GM12878 (cell line): ENCODE data around the gene ZNF44. TPM values are rescaled to one million over a fixed set of nuclear protein-coding genes. Genes with fewer than 3 reads are reported as not detected.

ENCODE experiments used
- ATAC-seq: fragments of 200-7000 bp; cut with Tn5 transposase; 3 replicates; pipeline ENCODE4 v1.9.1; 2020; ENCODE audit warnings: mild to moderate bottlenecking, moderate library complexity
- Bru-seq: library from RNA; stranded (reverse); fragments of 400-500 nt; gene quantifications from one replicate; lab custom pipeline; 2021; lab: Mats Ljungman, UMichigan
- BruChase-seq, 2 experiments: library from RNA; stranded (reverse); fragments of 400-500 nt; gene quantifications; one replicate each; lab custom pipeline; 2021; lab: Mats Ljungman, UMichigan
- BruUV-seq: library from RNA; stranded (reverse); fragments of 400-500 nt; replicated peaks from 2 replicates; lab custom pipeline; 2021; lab: Mats Ljungman, UMichigan
- CTCF ChIA-PET: fragments of 300-600 bp; sonication (Branson Sonifier 250); formaldehyde crosslinking; extraction: SDS; loops from one replicate; lab custom pipeline; 2021; ENCODE audit warnings: inconsistent platforms; lab: Yijun Ruan, JAX
- POLR2A ChIA-PET: fragments of 350-600 bp; formaldehyde crosslinking; extraction: SDS; loops from one replicate; lab custom pipeline; 2021; ENCODE audit warnings: inconsistent platforms; lab: Charles Lee
- RAD21 ChIA-PET: fragments of 300-600 bp; sonication (Branson Sonifier 250); formaldehyde crosslinking; loops from one replicate; lab custom pipeline; 2023; ENCODE audit warnings: antibody characterized with exemption; ENCODE audit not compliant: unreplicated experiment; lab: Charles Lee
- SMC1A ChIA-PET: fragments of 300-600 bp; sonication (Branson Sonifier 250); formaldehyde crosslinking; loops from one replicate; lab custom pipeline; 2023; ENCODE audit not compliant: unreplicated experiment, uncharacterized antibody; lab: Charles Lee
- DNase-seq: peaks from one replicate; pipeline ENCODE4 v3.0.0-alpha.2; 2011; ENCODE audit warnings: low read depth, low spot score
- FAIRE-seq: peaks from 3 replicates; lab custom pipeline; 2011; peaks lifted over from hg19 to GRCh38; lab: Jason Lieb, UNC
- H2AFZ ChIP-seq: 2 replicates; pipeline ENCODE4 v1.6.0; 2011; ENCODE audit warnings: low read depth, low read length, control low read depth; ENCODE audit not compliant: control insufficient read depth
- H3K27ac ChIP-seq: 2 replicates; pipeline ENCODE4 v1.5.1; 2011; ENCODE audit warnings: control low read depth; ENCODE audit not compliant: control insufficient read depth, insufficient read depth
- H3K27me3 ChIP-seq, 2 experiments: replicated peaks in 1 of 2; 2 replicates each; pipeline versions ENCODE4 v1.6.0 to v1.6.1; 2011; ENCODE audit warnings: low read length in 1 of 2; ENCODE audit not compliant: control insufficient read depth in 2 of 2, insufficient read depth in 2 of 2
- H3K36me3 ChIP-seq, 2 experiments: 2 replicates each; pipeline ENCODE4 v1.5.1; 2011; ENCODE audit warnings: low read length in 1 of 2; ENCODE audit not compliant: control insufficient read depth in 2 of 2, insufficient read depth in 2 of 2
- H3K4me1 ChIP-seq: 2 replicates; pipeline ENCODE4 v1.6.1; 2011; ENCODE audit warnings: mild to moderate bottlenecking, low read length, moderate library complexity, mixed read lengths; ENCODE audit not compliant: control insufficient read depth, insufficient read depth
- H3K4me2 ChIP-seq: 2 replicates; pipeline ENCODE4 v1.6.0; 2011; ENCODE audit warnings: control low read depth; ENCODE audit not compliant: control insufficient read depth, insufficient read depth
- H3K4me3 ChIP-seq: fragments of 200-600 bp; sonication (generic); 2 replicates; pipeline ENCODE4 v1.5.1; 2016
- H3K79me2 ChIP-seq: 2 replicates; pipeline ENCODE4 v1.6.0; 2011; ENCODE audit warnings: low read length; ENCODE audit not compliant: control insufficient read depth, insufficient read depth
- H3K9ac ChIP-seq: 2 replicates; pipeline ENCODE4 v1.8.0; 2011; ENCODE audit warnings: low read length, control low read depth, mixed read lengths; ENCODE audit not compliant: control insufficient read depth, insufficient read depth
- H3K9me3 ChIP-seq: replicated peaks from 3 replicates; pipeline ENCODE4 v1.5.1; 2011; ENCODE audit warnings: mild to moderate bottlenecking, low read length; ENCODE audit not compliant: control insufficient read depth, insufficient read depth
- H4K20me1 ChIP-seq: 2 replicates; pipeline ENCODE4 v1.6.0; 2011; ENCODE audit not compliant: control insufficient read depth, insufficient read depth
- NFYA ChIP-seq: IDR thresholded peaks from 2 replicates; pipeline ENCODE4 v1.6.1; 2011; ENCODE audit warnings: low read depth, mild to moderate bottlenecking, low read length, improper control_type of control experiment, borderline replicate concordance
- NR2C2 ChIP-seq: IDR thresholded peaks from 2 replicates; pipeline ENCODE4 v1.6.1; 2011; ENCODE audit warnings: borderline replicate concordance, low read depth; ENCODE audit not compliant: control insufficient read depth, insufficient read length
- RBBP5 ChIP-seq: fragments of 200-600 bp; sonication (generic); conservative IDR thresholded peaks from 2 replicates; pipeline ENCODE4 v1.6.1; 2016
- SPI1 ChIP-seq: IDR thresholded peaks from 2 replicates; pipeline ENCODE4 v1.6.1; 2011; ENCODE audit warnings: low read depth, mild to moderate bottlenecking, low read length, moderate library complexity, borderline replicate concordance; ENCODE audit not compliant: insufficient read depth
- WGBS: methylation state at CpG from one replicate; pipeline ENCODE4 v1.1.6; 2016; ENCODE audit warnings: low lambda C conversion rate; ENCODE audit not compliant: insufficient replicate concordance, insufficient coverage; ENCODE audit errors: missing lambda C conversion rate; 5-methylcytosine and 5-hydroxymethylcytosine counted together
- in situ Hi-C: fragments of 300-500 bp; cut with MboI; formaldehyde crosslinking; loops from 9 replicates; pipeline ENCODE4 v1.14.3; 2018; ENCODE audit warnings: mixed read lengths
- intact Hi-C: fragments of 100-400 bp; cut with micrococcal nuclease; formaldehyde crosslinking; loops from one replicate; pipeline ENCODE4 v1.14.2; 2022; ENCODE audit not compliant: unreplicated experiment
- long read RNA-seq, 2 experiments: library from polyadenylated mRNA; unstranded; transcript quantifications; one replicate each; pipeline ENCODE4 v2.0.0, GENCODE V29; 2019 to 2020
- polyA minus RNA-seq, 3 experiments: library from RNA; depleted of rRNA, polyadenylated mRNA; stranded (reverse); fragments of >200 nt; gene quantifications; 2 replicates each; pipeline ENCODE4 v1.2.3, GENCODE V29; 2011
- polyA plus RNA-seq, 11 experiments: library from polyadenylated mRNA; depleted of rRNA in 4 of 11; unstranded in 6 of 11; stranded (reverse) in 5 of 11; fragments of >200 nt; fragmentation: Nextera tagmentation in 4 of 11; fragmentation: Illumina TruSeq in 1 of 11; extraction: Ambion mirVana in 4 of 11; extraction: Trizol in 1 of 11; gene quantifications; 1 replicate in 1 of 11; 2 replicates in 10 of 11; pipeline versions ENCODE4 v1.2.1 to v1.2.3, GENCODE V29; 2011 to 2016; ENCODE audit warnings: inconsistent platforms in 2 of 11, missing spikeins in 2 of 11, low read depth in 1 of 11
- total RNA-seq, 4 experiments: library from RNA; depleted of rRNA in 3 of 4; stranded (reverse); fragments of >200 nt in 3 of 4; fragmentation: Illumina TruSeq in 1 of 4; extraction: Trizol in 1 of 4; gene quantifications; 2 replicates each; pipeline versions ENCODE4 v1.2.1 to v1.2.3, GENCODE V29; 2013 to 2021
- TF ChIP-seq, protein P1 (sequence below): fragments of 450-650 bp; IDR thresholded peaks from 2 replicates; pipeline ENCODE4 v1.6.1; 2014; ENCODE audit warnings: mild to moderate bottlenecking
- TF ChIP-seq, protein P2 (sequence below): IDR thresholded peaks from 2 replicates; pipeline ENCODE4 v1.6.1; 2011; ENCODE audit warnings: mild to moderate bottlenecking, low read depth, low read length, moderate library complexity; ENCODE audit not compliant: insufficient replicate concordance
- TF ChIP-seq, protein P3 (sequence below): fragments of 450-650 bp; IDR thresholded peaks from 2 replicates; pipeline ENCODE4 v1.6.1; 2016; ENCODE audit warnings: mild to moderate bottlenecking
- TF ChIP-seq, protein P4 (sequence below): IDR thresholded peaks from 2 replicates; pipeline ENCODE4 v1.6.1; 2012; ENCODE audit warnings: mild to moderate bottlenecking, low read depth, low read length

The ZNF44 gene
- total RNA-seq (2013; cell fraction: nucleolus; rRNA removed) = 33.3 and 35.4 TPM in 2 replicates
- total RNA-seq (2014; rRNA removed) (3.8 and 4.3 TPM in 2 replicates), total RNA-seq (2014; rRNA removed; fragmentation: Illumina TruSeq; extraction: Trizol) (7.2 and 7.4 TPM in 2 replicates), total RNA-seq (2021) (4.4 and 5.5 TPM in 2 replicates), polyA plus RNA-seq (2011; rRNA removed) (11.3 and 16.4 TPM in 2 replicates), polyA plus RNA-seq (2014; fragmentation: Illumina TruSeq; extraction: Trizol) (6.0 and 7.9 TPM in 2 replicates), polyA plus RNA-seq (2014; fragmentation: Nextera tagmentation; extraction: Ambion mirVana) (1 to 10 TPM; 4.0 to 4.5 TPM), polyA plus RNA-seq (2014; rRNA removed) (2.7 and 3.7 TPM in 2 replicates), polyA plus RNA-seq (2016; fragmentation: Nextera tagmentation; extraction: Ambion mirVana) (1 to 10 TPM; 5.3 to 7.3 TPM), polyA minus RNA-seq (2011; rRNA and poly(A)+ RNA removed) (8.7 and 11.3 TPM in 2 replicates), Bru-seq, nascent RNA (percentile 88 among the genes with signal in this experiment), BruChase-seq, experiment 1, labeled RNA remaining after a 6-hour chase (percentile 91 among the genes with signal in this experiment), BruChase-seq, experiment 2, labeled RNA remaining after a 2-hour chase (percentile 94 among the genes with signal in this experiment)
- polyA plus RNA-seq (2011; ENCODE audit: low read depth) = 2.8 TPM
- 6.3 and 6.8 TPM in 2 replicates for polyA plus RNA-seq (2011; cell fraction: cytosol; rRNA removed)
- polyA plus RNA-seq (2011; cell fraction: nucleus; rRNA removed) = 10.5 and 12.7 TPM in 2 replicates
- 4.4 and 5.1 TPM in 2 replicates for polyA plus RNA-seq (2012)
- polyA minus RNA-seq (2011; cell fraction: cytosol; rRNA and poly(A)+ RNA removed) = 3.9 and 5.6 TPM in 2 replicates
- polyA minus RNA-seq (2011; cell fraction: nucleus; rRNA and poly(A)+ RNA removed) = 6.2 and 11.2 TPM in 2 replicates
- long read RNA-seq, experiment 1, partial matches to known transcripts = 0 of 2 reads
- long read RNA-seq, experiment 1, other reads (novel, unspliced or antisense) = 1 of 2 reads
- long read RNA-seq, experiment 2, transcript ZNF44-203 (5 exons, 2,706 nt) = minor isoform, 7 of 60 reads
- long read RNA-seq, experiment 2, transcript ZNF44-202 (4 exons, 2,119 nt) = major isoform, 24 of 60 reads
- long read RNA-seq, experiment 2, partial matches to known transcripts = 4 of 60 reads
- long read RNA-seq, experiment 2, other reads (novel, unspliced or antisense) = 24 of 60 reads

DNA sequence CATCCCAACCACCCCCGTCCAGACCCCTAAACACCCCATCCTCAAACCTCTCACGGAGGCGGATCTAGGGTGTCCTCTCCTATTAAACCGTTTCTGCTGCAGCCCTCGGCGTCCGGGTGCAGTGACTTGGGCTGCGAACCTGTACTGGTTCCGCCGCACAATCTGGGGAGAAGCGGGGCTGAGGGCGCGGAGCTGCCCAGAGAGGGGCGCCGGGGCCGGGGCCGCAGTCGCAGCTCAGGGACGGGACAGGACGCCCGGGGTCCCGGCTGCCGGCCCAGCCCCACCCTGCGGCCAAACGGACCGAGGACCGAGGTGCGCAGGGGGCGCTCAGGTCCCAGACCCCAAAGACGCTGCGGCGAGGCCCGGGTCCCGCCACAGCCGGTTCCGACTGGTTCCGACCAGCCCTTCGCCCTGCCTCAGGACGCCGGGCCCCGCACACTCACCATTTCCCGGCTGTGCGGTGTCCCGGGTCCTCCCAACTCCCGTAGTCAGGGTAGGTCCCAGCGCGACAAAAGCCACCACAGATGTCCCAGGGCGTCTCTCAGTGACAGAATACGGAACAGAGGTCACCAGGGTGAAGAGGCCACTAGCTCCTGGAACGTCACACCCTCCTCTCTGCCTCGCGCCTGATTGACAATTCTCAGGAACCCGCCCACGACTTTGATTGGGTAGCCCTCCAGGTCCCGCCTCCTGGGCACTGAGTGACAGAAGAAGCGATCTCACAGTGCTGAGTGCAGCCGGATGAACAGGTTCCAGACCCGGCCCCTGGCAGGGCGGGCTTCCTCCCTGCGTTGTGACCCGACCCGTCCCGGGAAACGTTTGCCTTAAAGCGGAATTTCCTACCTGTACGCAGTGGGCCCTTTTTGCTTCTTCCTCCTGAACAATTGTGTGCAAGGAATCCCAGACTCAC is at the start of gene ZNF44:
ZNF44 (minus strand) TSS at position 635 of the 910 bp plus-strand sequence; CDS start at position 446, 189 bp downstream.
- Histone ChIP-seq H3K79me2 (peaks cover 22% of the 10 kb centered on the region), H3K4me1 (0 out of 2 replicates have a peak, but pooled peaks cover 5% of the 10 kb centered on the region), H3K36me3 (0 out of 4 replicates have a peak, but pooled peaks cover 0 to 3% of the 10 kb centered on the region in 2 experiments), H2AFZ (peak within 1 kb of the TSS; percentile 94), H3K27me3 (no peaks in the 10 kb centered on the region), H4K20me1 (no peaks in the 10 kb centered on the region), H3K9ac (peak within 1 kb of the TSS; percentile 89), H3K4me3 (peak within 1 kb of the TSS; percentile 82), H3K9me3 (peaks cover 1% of the 10 kb centered on the region; the same call in 1 of the 3 replicates), H3K4me2 (peak within 1 kb of the TSS; percentile 75), H3K27ac (peak within 1 kb of the TSS; percentile 88)
- ChIA-PET SMC1A (no interaction called here), POLR2A (interaction anchor here (0.6 to 1.7 kb wide), 3 partner anchors 39 to 71 kb away, joined by 3 to 8 read pairs (median 3); partner anchors contain the start of genes ZNF442 and ZNF563), RAD21 (interaction anchor here (1.4 to 1.9 kb wide), 4 partner anchors 36 to 496 kb away, joined by 3 to 9 read pairs (median 4); partner anchors contain the start of genes ZNF136, ZNF491 and ZNF563), CTCF (interaction anchor here (0.6 to 2.3 kb wide), 4 partner anchors 33 to 370 kb away, joined by 3 to 6 read pairs (median 4); partner anchors contain the start of genes ZNF443, ZNF563 and ZNF700)
- BruUV-seq = TSS peak; percentile 77
- FAIRE-seq = peak; percentile 97
- in situ Hi-C loops = no loop called here
- WGBS = 1% methylated on average over 61 of the region's 66 CpGs
- DNase-seq = peak; percentile 95
- intact Hi-C loops = loop anchor here (1.0 to 10.0 kb wide), 2 partner anchors 37 to 130 kb away; partner anchors contain the start of gene ZNF136
- ATAC-seq = peak; percentile 96
- TF ChIP-seq, protein P1, sequence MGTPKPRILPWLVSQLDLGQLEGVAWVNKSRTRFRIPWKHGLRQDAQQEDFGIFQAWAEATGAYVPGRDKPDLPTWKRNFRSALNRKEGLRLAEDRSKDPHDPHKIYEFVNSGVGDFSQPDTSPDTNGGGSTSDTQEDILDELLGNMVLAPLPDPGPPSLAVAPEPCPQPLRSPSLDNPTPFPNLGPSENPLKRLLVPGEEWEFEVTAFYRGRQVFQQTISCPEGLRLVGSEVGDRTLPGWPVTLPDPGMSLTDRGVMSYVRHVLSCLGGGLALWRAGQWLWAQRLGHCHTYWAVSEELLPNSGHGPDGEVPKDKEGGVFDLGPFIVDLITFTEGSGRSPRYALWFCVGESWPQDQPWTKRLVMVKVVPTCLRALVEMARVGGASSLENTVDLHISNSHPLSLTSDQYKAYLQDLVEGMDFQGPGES = peak; percentile 89
- no peak for TF ChIP-seq RBBP5
- TF ChIP-seq, protein P2, sequence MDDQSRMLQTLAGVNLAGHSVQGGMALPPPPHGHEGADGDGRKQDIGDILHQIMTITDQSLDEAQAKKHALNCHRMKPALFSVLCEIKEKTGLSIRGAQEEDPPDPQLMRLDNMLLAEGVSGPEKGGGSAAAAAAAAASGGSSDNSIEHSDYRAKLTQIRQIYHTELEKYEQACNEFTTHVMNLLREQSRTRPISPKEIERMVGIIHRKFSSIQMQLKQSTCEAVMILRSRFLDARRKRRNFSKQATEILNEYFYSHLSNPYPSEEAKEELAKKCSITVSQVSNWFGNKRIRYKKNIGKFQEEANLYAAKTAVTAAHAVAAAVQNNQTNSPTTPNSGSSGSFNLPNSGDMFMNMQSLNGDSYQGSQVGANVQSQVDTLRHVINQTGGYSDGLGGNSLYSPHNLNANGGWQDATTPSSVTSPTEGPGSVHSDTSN = peak; percentile 97
- peak; percentile 58 for TF ChIP-seq SPI1
- TF ChIP-seq NFYA = peak; percentile 96
- TF ChIP-seq, protein P3, sequence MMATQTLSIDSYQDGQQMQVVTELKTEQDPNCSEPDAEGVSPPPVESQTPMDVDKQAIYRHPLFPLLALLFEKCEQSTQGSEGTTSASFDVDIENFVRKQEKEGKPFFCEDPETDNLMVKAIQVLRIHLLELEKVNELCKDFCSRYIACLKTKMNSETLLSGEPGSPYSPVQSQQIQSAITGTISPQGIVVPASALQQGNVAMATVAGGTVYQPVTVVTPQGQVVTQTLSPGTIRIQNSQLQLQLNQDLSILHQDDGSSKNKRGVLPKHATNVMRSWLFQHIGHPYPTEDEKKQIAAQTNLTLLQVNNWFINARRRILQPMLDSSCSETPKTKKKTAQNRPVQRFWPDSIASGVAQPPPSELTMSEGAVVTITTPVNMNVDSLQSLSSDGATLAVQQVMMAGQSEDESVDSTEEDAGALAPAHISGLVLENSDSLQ = peak; percentile 99
- TF ChIP-seq NR2C2 = no peak
- TF ChIP-seq, protein P4, sequence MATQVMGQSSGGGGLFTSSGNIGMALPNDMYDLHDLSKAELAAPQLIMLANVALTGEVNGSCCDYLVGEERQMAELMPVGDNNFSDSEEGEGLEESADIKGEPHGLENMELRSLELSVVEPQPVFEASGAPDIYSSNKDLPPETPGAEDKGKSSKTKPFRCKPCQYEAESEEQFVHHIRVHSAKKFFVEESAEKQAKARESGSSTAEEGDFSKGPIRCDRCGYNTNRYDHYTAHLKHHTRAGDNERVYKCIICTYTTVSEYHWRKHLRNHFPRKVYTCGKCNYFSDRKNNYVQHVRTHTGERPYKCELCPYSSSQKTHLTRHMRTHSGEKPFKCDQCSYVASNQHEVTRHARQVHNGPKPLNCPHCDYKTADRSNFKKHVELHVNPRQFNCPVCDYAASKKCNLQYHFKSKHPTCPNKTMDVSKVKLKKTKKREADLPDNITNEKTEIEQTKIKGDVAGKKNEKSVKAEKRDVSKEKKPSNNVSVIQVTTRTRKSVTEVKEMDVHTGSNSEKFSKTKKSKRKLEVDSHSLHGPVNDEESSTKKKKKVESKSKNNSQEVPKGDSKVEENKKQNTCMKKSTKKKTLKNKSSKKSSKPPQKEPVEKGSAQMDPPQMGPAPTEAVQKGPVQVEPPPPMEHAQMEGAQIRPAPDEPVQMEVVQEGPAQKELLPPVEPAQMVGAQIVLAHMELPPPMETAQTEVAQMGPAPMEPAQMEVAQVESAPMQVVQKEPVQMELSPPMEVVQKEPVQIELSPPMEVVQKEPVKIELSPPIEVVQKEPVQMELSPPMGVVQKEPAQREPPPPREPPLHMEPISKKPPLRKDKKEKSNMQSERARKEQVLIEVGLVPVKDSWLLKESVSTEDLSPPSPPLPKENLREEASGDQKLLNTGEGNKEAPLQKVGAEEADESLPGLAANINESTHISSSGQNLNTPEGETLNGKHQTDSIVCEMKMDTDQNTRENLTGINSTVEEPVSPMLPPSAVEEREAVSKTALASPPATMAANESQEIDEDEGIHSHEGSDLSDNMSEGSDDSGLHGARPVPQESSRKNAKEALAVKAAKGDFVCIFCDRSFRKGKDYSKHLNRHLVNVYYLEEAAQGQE = no peak
